Parathyroid adenoma (tissue), 2 donors: ENCODE data around the gene ENDOD1.

ENCODE experiments used
- H2AFZ ChIP-seq: fragments of 300-600 bp; sonication (generic); one replicate; pipeline ENCODE4 v1.7.0; 2017; ENCODE audit warnings: antibody characterized with exemption, mild to moderate bottlenecking
- H3K27ac ChIP-seq: fragments of 300-600 bp; sonication (generic); one replicate; pipeline ENCODE4 v1.7.0; 2017
- H3K27me3 ChIP-seq: fragments of 300-600 bp; sonication (generic); one replicate; pipeline ENCODE4 v1.7.0; 2017; ENCODE audit warnings: low read length; ENCODE audit not compliant: control insufficient read depth, insufficient read depth
- H3K36me3 ChIP-seq: fragments of 300-600 bp; sonication (generic); one replicate; pipeline ENCODE4 v1.7.0; 2017; ENCODE audit warnings: low read length; ENCODE audit not compliant: control insufficient read depth, insufficient read depth
- H3K4me1 ChIP-seq: fragments of 300-600 bp; sonication (generic); one replicate; pipeline ENCODE4 v1.7.0; 2017; ENCODE audit warnings: control low read depth
- H3K4me2 ChIP-seq: fragments of 300-600 bp; sonication (generic); one replicate; pipeline ENCODE4 v1.7.0; 2017; ENCODE audit warnings: low read length
- H3K4me3 ChIP-seq: fragments of 300-600 bp; sonication (generic); one replicate; pipeline ENCODE4 v1.7.0; 2017; ENCODE audit warnings: low read depth, low read length
- H3K79me2 ChIP-seq: fragments of 300-600 bp; sonication (generic); one replicate; pipeline ENCODE4 v1.7.0; 2017; ENCODE audit warnings: control low read depth
- H3K9ac ChIP-seq: fragments of 300-600 bp; sonication (generic); one replicate; pipeline ENCODE4 v1.7.0; 2017; ENCODE audit warnings: mild to moderate bottlenecking
- H3K9me3 ChIP-seq: fragments of 300-600 bp; sonication (generic); one replicate; pipeline ENCODE4 v1.7.0; 2017; ENCODE audit warnings: low read length; ENCODE audit not compliant: control insufficient read depth
- CTCF ChIP-seq: fragments of 300-600 bp; sonication (generic); IDR thresholded peaks from one replicate; pipeline ENCODE4 v1.7.0; 2017; ENCODE audit warnings: antibody characterized with exemption, mild to moderate bottlenecking
- donor health status: primary hyperparathyroidism.

ENDOD1 gene

GRCh38 chr11:95153857-95154246 lies 64.2 kb downstream of the ENDOD1 start:
- Histone ChIP-seq H3K79me2 (no peaks in the 10 kb centered on the region), H3K4me2 (no peak overlapping the region), H3K27ac (no peak overlapping the region), H3K4me1 (peaks cover 17% of the 10 kb centered on the region), H3K27me3 (no peaks in the 10 kb centered on the region), H3K4me3 (no peak overlapping the region), H3K36me3 (no peaks in the 10 kb centered on the region), H3K9ac (no peak overlapping the region), H3K9me3 (no peaks in the 10 kb centered on the region), H2AFZ (no peak overlapping the region)
- no peak for TF ChIP-seq CTCF

- no peaks in the 10 kb centered on the region for H3K27me3 ChIP-seq
- no peak overlapping the region for H3K4me3 ChIP-seq
- H3K4me2 ChIP-seq: no peak overlapping the region
- peak; percentile 34 for TF ChIP-seq CTCF
- H3K9me3 ChIP-seq: no peaks in the 10 kb centered on the region
- H3K36me3 ChIP-seq: no peaks in the 10 kb centered on the region
- no peaks in the 10 kb centered on the region for H3K79me2 ChIP-seq
- H3K27ac ChIP-seq: no peak overlapping the region
- no peak overlapping the region for H2AFZ ChIP-seq
- peaks cover 16% of the 10 kb centered on the region for H3K4me1 ChIP-seq
- no peak overlapping the region for H3K9ac ChIP-seq
Observed at GRCh38 chr11:95154514-95154913, 64.9 kb downstream of the ENDOD1 start.

GRCh38 chr11:95155385-95155784 lies 65.7 kb downstream of the ENDOD1 start:
- H3K9me3 ChIP-seq: no peaks in the 10 kb centered on the region
- no peak overlapping the region for H3K4me2 ChIP-seq
- no peak overlapping the region for H3K4me3 ChIP-seq
- no peak overlapping the region for H2AFZ ChIP-seq
- H3K27ac ChIP-seq: no peak overlapping the region
- no peaks in the 10 kb centered on the region for H3K27me3 ChIP-seq
- H3K79me2 ChIP-seq: no peaks in the 10 kb centered on the region
- peaks cover 13% of the 10 kb centered on the region for H3K4me1 ChIP-seq
- no peaks in the 10 kb centered on the region for H3K36me3 ChIP-seq
- no peak for TF ChIP-seq CTCF
- H3K9ac ChIP-seq: no peak overlapping the region

- Histone ChIP-seq H3K36me3 (no peaks in the 10 kb centered on the region), H3K4me2 (no peak overlapping the region), H3K4me3 (no peak overlapping the region), H3K79me2 (no peaks in the 10 kb centered on the region), H3K27me3 (no peaks in the 10 kb centered on the region), H3K27ac (no peak overlapping the region), H3K9me3 (no peaks in the 10 kb centered on the region), H3K4me1 (peaks cover 13% of the 10 kb centered on the region), H3K9ac (no peak overlapping the region), H2AFZ (no peak overlapping the region)
- no peak for TF ChIP-seq CTCF
Observed at GRCh38 chr11:95156133-95156721, 66.6 kb downstream of the ENDOD1 start.

- no peaks in the 10 kb centered on the region for H3K9me3 ChIP-seq
- TF ChIP-seq CTCF: no peak
- H3K4me3 ChIP-seq: no peak overlapping the region
- peak overlapping the region; percentile 26 for H3K4me2 ChIP-seq
- H3K9ac ChIP-seq: no peak overlapping the region
- peaks cover 9% of the 10 kb centered on the region for H3K4me1 ChIP-seq
- no peaks in the 10 kb centered on the region for H3K79me2 ChIP-seq
- no peaks in the 10 kb centered on the region for H3K36me3 ChIP-seq
- H3K27ac ChIP-seq: peak overlapping the region; percentile 45
- no peaks in the 10 kb centered on the region for H3K27me3 ChIP-seq
- H2AFZ ChIP-seq: peak overlapping the region; percentile 69
Observed at GRCh38 chr11:95156916-95157541, 67.4 kb downstream of the ENDOD1 start.
